ENCODE measurements around the gene GRB2. TPM values are rescaled to one million over a fixed set of nuclear protein-coding genes. Genes with fewer than 3 reads are reported as not detected.

GRB2 gene
- total RNA-seq, 1 experiment from 2014 or later: 115 TPM

GRCh38 chr17:75338335-75338734 is 67.1 kb downstream of the GRB2 start:
- no peak for DNase-seq
- intact Hi-C loops (cut with micrococcal nuclease; ENCODE audit: unreplicated experiment): no loop called here
- BruUV-seq (replicated peaks): no TSS peak
- Mint-ChIP-seq H3K27me3 (ENCODE audit: insufficient read depth, unreplicated experiment) (no peaks in the 10 kb centered on the region), H3K27ac (ENCODE audit: unreplicated experiment) (no peak overlapping the region), H3K9me3 (ENCODE audit: unreplicated experiment) (no peaks in the 10 kb centered on the region), H3K4me1 (ENCODE audit: low read depth, unreplicated experiment) (peaks cover 9% of the 10 kb centered on the region), H3K4me3 (ENCODE audit: unreplicated experiment) (no peak overlapping the region), H3K36me3 (ENCODE audit: insufficient read depth, unreplicated experiment) (peaks cover 12% of the 10 kb centered on the region)
- no peaks in the 10 kb centered on the region for H3K9me3 ChIP-seq
- H3K4me3 ChIP-seq (ENCODE audit: low read depth, low read length): no peak overlapping the region
- POLR2A ChIA-PET: no interaction called here
- no peaks in the 10 kb centered on the region for H3K4me1 ChIP-seq
- CTCF ChIA-PET: no interaction called here
- TF ChIP-seq CTCF (IDR thresholded peaks at IDR 0.05; ENCODE audit: insufficient read depth in 1 of 2, low read depth in 1 of 2, low read length in 1 of 2, severe bottlenecking in 1 of 2, unreplicated experiment in 1 of 2): no peak
- H3K27me3 ChIP-seq (replicated peaks; ENCODE audit: control insufficient read depth, insufficient read depth, low read length): no peaks in the 10 kb centered on the region
- H3K36me3 ChIP-seq (ENCODE audit: control insufficient read depth, insufficient read depth, low read length): no peaks in the 10 kb centered on the region

- no peaks in the 10 kb centered on the region for H3K27me3 Mint-ChIP-seq (ENCODE audit: insufficient read depth, unreplicated experiment)
- no peaks in the 10 kb centered on the region; the same call in 1 of the 2 replicates for H3K36me3 ChIP-seq (ENCODE audit: control insufficient read depth, insufficient read depth, low read length)
- intact Hi-C loops (cut with micrococcal nuclease; ENCODE audit: unreplicated experiment): no loop called here
- no peak overlapping the region for H3K4me3 ChIP-seq (ENCODE audit: low read depth, low read length)
- no peak overlapping the region for H3K4me3 Mint-ChIP-seq (ENCODE audit: unreplicated experiment)
- H3K36me3 Mint-ChIP-seq (ENCODE audit: insufficient read depth, unreplicated experiment): peaks cover 16% of the 10 kb centered on the region
- H3K9me3 ChIP-seq: no peaks in the 10 kb centered on the region
- H3K4me1 Mint-ChIP-seq (ENCODE audit: low read depth, unreplicated experiment): peaks cover 9% of the 10 kb centered on the region
- no peaks in the 10 kb centered on the region for H3K4me1 ChIP-seq
- no peaks in the 10 kb centered on the region for H3K27me3 ChIP-seq (replicated peaks; ENCODE audit: control insufficient read depth, insufficient read depth, low read length)
- H3K27ac Mint-ChIP-seq (ENCODE audit: unreplicated experiment): no peak overlapping the region
- POLR2A ChIA-PET: no interaction called here
- CTCF ChIA-PET: interaction anchor here (0.5 kb wide), 1 partner anchor 135 kb away, joined by 7 read pairs; no protein-coding TSS in a partner anchor
- TF ChIP-seq CTCF (IDR thresholded peaks at IDR 0.05; ENCODE audit: insufficient read depth in 1 of 2, low read depth in 1 of 2, low read length in 1 of 2, severe bottlenecking in 1 of 2, unreplicated experiment in 1 of 2): no peak
- H3K9me3 Mint-ChIP-seq (ENCODE audit: unreplicated experiment): no peaks in the 10 kb centered on the region
- DNase-seq: no peak
- BruUV-seq (replicated peaks): no TSS peak
Observed at GRCh38 chr17:75335315-75335714, 70.2 kb downstream of the GRB2 start.

GRCh38 chr17:75334723-75335122 is 70.8 kb downstream of the GRB2 start:
- Histone ChIP-seq H3K4me1 (no peaks in the 10 kb centered on the region), H3K36me3 (ENCODE audit: control insufficient read depth, insufficient read depth, low read length) (no peaks in the 10 kb centered on the region; the same call in 1 of the 2 replicates), H3K4me3 (ENCODE audit: low read depth, low read length) (no peak overlapping the region), H3K27me3 (replicated peaks; ENCODE audit: control insufficient read depth, insufficient read depth, low read length) (no peaks in the 10 kb centered on the region), H3K9me3 (no peaks in the 10 kb centered on the region)
- H3K27ac Mint-ChIP-seq (ENCODE audit: unreplicated experiment): no peak overlapping the region
- ChIA-PET POLR2A (no interaction called here), CTCF (no interaction called here)
- peaks cover 18% of the 10 kb centered on the region for H3K36me3 Mint-ChIP-seq (ENCODE audit: insufficient read depth, unreplicated experiment)
- H3K4me3 Mint-ChIP-seq (ENCODE audit: unreplicated experiment): no peak overlapping the region
- no peaks in the 10 kb centered on the region for H3K27me3 Mint-ChIP-seq (ENCODE audit: insufficient read depth, unreplicated experiment)
- H3K4me1 Mint-ChIP-seq (ENCODE audit: low read depth, unreplicated experiment): peaks cover 9% of the 10 kb centered on the region
- BruUV-seq (replicated peaks): no TSS peak
- no peak for DNase-seq
- no peaks in the 10 kb centered on the region for H3K9me3 Mint-ChIP-seq (ENCODE audit: unreplicated experiment)
- no peak for TF ChIP-seq CTCF (IDR thresholded peaks at IDR 0.05; ENCODE audit: insufficient read depth in 1 of 2, low read depth in 1 of 2, low read length in 1 of 2, severe bottlenecking in 1 of 2, unreplicated experiment in 1 of 2)
- intact Hi-C loops (cut with micrococcal nuclease; ENCODE audit: unreplicated experiment): no loop called here
